IMR-90 (cell line): ENCODE measurements around the gene AHI1. TPM values are rescaled to one million over a fixed set of nuclear protein-coding genes. Genes with fewer than 3 reads are reported as not detected.

Source experiments
- ATAC-seq: fragments of 200-7000 bp; cut with Tn5 transposase; 2 replicates; pipeline ENCODE4 v1.9.1; 2020; ENCODE audit warnings: low read depth, mild to moderate bottlenecking, moderate library complexity
- BruUV-seq: library from RNA; stranded (reverse); fragments of 400-500 nt; replicated peaks from 2 replicates; lab custom pipeline; 2021; lab: Mats Ljungman, UMichigan
- CTCF ChIA-PET: fragments of 300-600 bp; formaldehyde crosslinking; extraction: SDS; loops from one replicate; lab custom pipeline; 2021; ENCODE audit warnings: antibody characterized with exemption; lab: Yijun Ruan, JAX
- POLR2A ChIA-PET: fragments of 300-600 bp; sonication (Branson Sonifier 250); formaldehyde crosslinking; loops from one replicate; lab custom pipeline; 2022; ENCODE audit warnings: antibody characterized with exemption; ENCODE audit not compliant: unreplicated experiment; lab: Charles Lee
- DNase-seq: peaks from one replicate; pipeline ENCODE4 v3.0.0; 2013
- H2AFZ ChIP-seq: replicated peaks from 2 replicates; pipeline ENCODE3; 2013; ENCODE audit warnings: low read length, mild to moderate bottlenecking; ENCODE audit not compliant: poor library complexity
- H2AK5ac ChIP-seq: 2 replicates; pipeline ENCODE4 v1.6.1; 2013; ENCODE audit warnings: low read depth, low read length, inconsistent platforms
- H2AK9ac ChIP-seq: replicated peaks from 2 replicates; pipeline ENCODE3; 2013; ENCODE audit warnings: mild to moderate bottlenecking, low read depth, low read length, moderate library complexity; ENCODE audit not compliant: poor library complexity
- H2BK120ac ChIP-seq: 2 replicates; pipeline ENCODE4 v1.6.1; 2013; ENCODE audit warnings: low read depth, low read length, inconsistent platforms
- H2BK15ac ChIP-seq: 3 replicates; pipeline ENCODE4 v1.6.1; 2013; ENCODE audit warnings: low read depth, low read length, inconsistent platforms
- H2BK20ac ChIP-seq: 2 replicates; pipeline ENCODE4 v1.6.1; 2013; ENCODE audit warnings: low read depth, mild to moderate bottlenecking, inconsistent platforms, low read length, moderate library complexity
- H2BK5ac ChIP-seq: 2 replicates; pipeline ENCODE4 v1.6.1; 2013; ENCODE audit warnings: mild to moderate bottlenecking, low read depth, low read length, inconsistent platforms; ENCODE audit not compliant: poor library complexity, severe bottlenecking
- H3K14ac ChIP-seq: replicated peaks from 2 replicates; pipeline ENCODE4 v1.6.1; 2013; ENCODE audit warnings: low read depth, low read length, inconsistent platforms
- H3K18ac ChIP-seq: 2 replicates; pipeline ENCODE4 v1.6.1; 2013; ENCODE audit warnings: low read depth, low read length, control low read depth
- H3K23ac ChIP-seq: 2 replicates; pipeline ENCODE4 v1.6.1; 2013; ENCODE audit warnings: low read depth, low read length, inconsistent platforms
- H3K27ac ChIP-seq: 2 replicates; pipeline ENCODE4 v1.5.1; 2013; ENCODE audit warnings: mild to moderate bottlenecking, control low read depth, low read length; ENCODE audit not compliant: insufficient read depth
- H3K27me3 ChIP-seq: 2 replicates; pipeline ENCODE4 v1.6.1; 2013; ENCODE audit warnings: low read length; ENCODE audit not compliant: control insufficient read depth, insufficient read depth
- H3K36me3 ChIP-seq: 2 replicates; pipeline ENCODE4 v1.6.1; 2013; ENCODE audit warnings: low read length, mixed read lengths; ENCODE audit not compliant: control insufficient read depth, insufficient read depth
- H3K4ac ChIP-seq: 2 replicates; pipeline ENCODE4 v1.6.1; 2013; ENCODE audit warnings: low read depth, low read length, inconsistent platforms
- H3K4me1 ChIP-seq: 2 replicates; pipeline ENCODE4 v1.6.1; 2013; ENCODE audit warnings: low read length, mixed read lengths; ENCODE audit not compliant: control insufficient read depth, insufficient read depth
- H3K4me2 ChIP-seq: 2 replicates; pipeline ENCODE4 v1.6.1; 2013; ENCODE audit warnings: low read depth, mild to moderate bottlenecking, control low read depth, low read length, moderate library complexity
- H3K4me3 ChIP-seq: 2 replicates; pipeline ENCODE4 v1.5.1; 2013; ENCODE audit warnings: low read depth, mild to moderate bottlenecking, control low read depth, low read length, moderate library complexity; ENCODE audit not compliant: insufficient read depth
- H3K56ac ChIP-seq: 2 replicates; pipeline ENCODE4 v1.6.1; 2013; ENCODE audit warnings: low read length, inconsistent platforms; ENCODE audit not compliant: insufficient read depth; ENCODE audit errors: extremely low read depth
- H3K79me1 ChIP-seq, 2 experiments: 2 replicates each; pipeline ENCODE4 v1.6.1; 2013; ENCODE audit warnings: low read length in 2 of 2, inconsistent platforms in 1 of 2, low read depth in 1 of 2
- H3K9ac ChIP-seq: 2 replicates; pipeline ENCODE4 v1.6.1; 2013; ENCODE audit warnings: low read depth, low read length, control low read depth
- H3K9me1 ChIP-seq: 2 replicates; pipeline ENCODE4 v1.6.1; 2013; ENCODE audit warnings: low read length, inconsistent platforms; ENCODE audit not compliant: insufficient read depth
- H3K9me3 ChIP-seq: 2 replicates; pipeline ENCODE4 v1.6.1; 2013; ENCODE audit warnings: low read length; ENCODE audit not compliant: control insufficient read depth, insufficient read depth
- H4K20me1 ChIP-seq: 2 replicates; pipeline ENCODE4 v1.6.1; 2013; ENCODE audit warnings: low read length, inconsistent platforms; ENCODE audit not compliant: insufficient read depth
- H4K5ac ChIP-seq: 2 replicates; pipeline ENCODE4 v1.6.1; 2013; ENCODE audit warnings: mild to moderate bottlenecking, low read depth, low read length, control low read depth
- H4K8ac ChIP-seq, 2 experiments: 2 replicates each; pipeline ENCODE4 v1.6.1; 2013; ENCODE audit warnings: low read depth in 2 of 2, low read length in 2 of 2, control low read depth in 1 of 2, inconsistent platforms in 1 of 2
- H4K91ac ChIP-seq: 2 replicates; pipeline ENCODE4 v1.6.1; 2013; ENCODE audit warnings: low read depth, low read length, inconsistent platforms; ENCODE audit not compliant: insufficient read depth
- BHLHE40 ChIP-seq: fragments of 150-350 bp; IDR thresholded peaks from 2 replicates; pipeline ENCODE4 v1.6.1; 2016; ENCODE audit warnings: mild to moderate bottlenecking, low read depth, low read length
- CEBPB ChIP-seq: IDR thresholded peaks from 2 replicates; pipeline ENCODE4 v1.6.1; 2012; ENCODE audit warnings: low read depth, low read length, improper control_type of control experiment
- CHD1 ChIP-seq: IDR thresholded peaks from 2 replicates; pipeline ENCODE4 v1.6.1; 2012; ENCODE audit warnings: low read depth, low read length, improper control_type of control experiment
- MAFK ChIP-seq: IDR thresholded peaks from 2 replicates; pipeline ENCODE4 v1.6.1; 2012; ENCODE audit warnings: low read depth, low read length, improper control_type of control experiment
- MAZ ChIP-seq: IDR thresholded peaks from 2 replicates; pipeline ENCODE4 v1.6.1; 2012; ENCODE audit warnings: low read depth, mild to moderate bottlenecking, low read length, improper control_type of control experiment, moderate library complexity, borderline replicate concordance
- MXI1 ChIP-seq: IDR thresholded peaks from 2 replicates; pipeline ENCODE4 v1.6.1; 2012; ENCODE audit warnings: low read depth, mild to moderate bottlenecking, low read length, moderate library complexity, borderline replicate concordance
- NFE2L2 ChIP-seq: fragments of 150-350 bp; IDR thresholded peaks from 2 replicates; pipeline ENCODE4 v1.6.1; 2016; ENCODE audit warnings: low read depth, mild to moderate bottlenecking, low read length
- POLR2A ChIP-seq: IDR thresholded peaks from 2 replicates; pipeline ENCODE4 v1.6.1; 2012; ENCODE audit warnings: mild to moderate bottlenecking, low read depth, low read length
- RAD21 ChIP-seq: IDR thresholded peaks from 2 replicates; pipeline ENCODE4 v1.6.1; 2012; ENCODE audit warnings: low read length, improper control_type of control experiment
- RCOR1 ChIP-seq: IDR thresholded peaks from 2 replicates; pipeline ENCODE4 v1.6.1; 2012; ENCODE audit warnings: mild to moderate bottlenecking, low read length, improper control_type of control experiment; ENCODE audit not compliant: insufficient replicate concordance
- SMC3 ChIP-seq: fragments of 150-350 bp; IDR thresholded peaks from 2 replicates; pipeline ENCODE4 v1.6.1; 2016; ENCODE audit warnings: low read depth, mild to moderate bottlenecking, antibody characterized with exemption, low read length, moderate library complexity
- WGBS, 2 experiments: methylation state at CpG; one replicate each; pipeline versions ENCODE4 v1.1.5 to v1.1.7; 2013; ENCODE audit warnings: missing lambda C conversion rate in 2 of 2; ENCODE audit not compliant: insufficient read length in 1 of 2; ENCODE audit errors: extremely low coverage in 2 of 2; 5-methylcytosine and 5-hydroxymethylcytosine counted together
- dilution Hi-C: fragments of 300-500 bp; cut with HindIII; formaldehyde crosslinking; loops from one replicate; pipeline ENCODE4 v1.14.3; 2018; ENCODE audit warnings: low sequenced_read_pairs; ENCODE audit not compliant: unreplicated experiment
- in situ Hi-C: fragments of 300-500 bp; cut with MboI; formaldehyde crosslinking; loops from 3 replicates; pipeline ENCODE4 v1.14.3; 2019; ENCODE audit warnings: low sequenced_read_pairs, inconsistent platforms, mixed read lengths
- intact Hi-C: fragments of 100-400 bp; cut with micrococcal nuclease; formaldehyde crosslinking; loops from 2 replicates; pipeline ENCODE4 v1.10.0; 2022
- polyA plus RNA-seq, 3 experiments: library from polyadenylated mRNA; depleted of rRNA; stranded (reverse); fragments of >200 nt; gene quantifications; 2 replicates each; pipeline ENCODE4 v1.2.3, GENCODE V29; 2012; ENCODE audit warnings: low replicate concordance in 1 of 3
- total RNA-seq: library from RNA; depleted of rRNA; stranded (reverse); fragments of >200 nt; gene quantifications from 2 replicates; pipeline ENCODE4 v1.2.3, GENCODE V29; 2012
- TF ChIP-seq, protein P1 (sequence below): fragments of 150-350 bp; IDR thresholded peaks from 2 replicates; pipeline ENCODE4 v1.6.1; 2016; ENCODE audit warnings: low read depth, mild to moderate bottlenecking, low read length, moderate library complexity, borderline replicate concordance
- TF ChIP-seq, protein P2 (sequence below): conservative IDR thresholded peaks from 2 replicates; pipeline ENCODE4 v1.5.1; 2012; ENCODE audit warnings: mild to moderate bottlenecking, low read depth, low read length, improper control_type of control experiment
- TF ChIP-seq, protein P3 (sequence below): fragments of 150-350 bp; IDR thresholded peaks from 2 replicates; pipeline ENCODE4 v1.6.1; 2017; ENCODE audit warnings: mild to moderate bottlenecking, antibody characterized with exemption, low read length, low read depth

Gene AHI1
- total and polyA plus RNA-seq, 2 of the 4 experiments (the other 2 are of a cell fraction) = 9.5 to 19.4 TPM

DNA sequence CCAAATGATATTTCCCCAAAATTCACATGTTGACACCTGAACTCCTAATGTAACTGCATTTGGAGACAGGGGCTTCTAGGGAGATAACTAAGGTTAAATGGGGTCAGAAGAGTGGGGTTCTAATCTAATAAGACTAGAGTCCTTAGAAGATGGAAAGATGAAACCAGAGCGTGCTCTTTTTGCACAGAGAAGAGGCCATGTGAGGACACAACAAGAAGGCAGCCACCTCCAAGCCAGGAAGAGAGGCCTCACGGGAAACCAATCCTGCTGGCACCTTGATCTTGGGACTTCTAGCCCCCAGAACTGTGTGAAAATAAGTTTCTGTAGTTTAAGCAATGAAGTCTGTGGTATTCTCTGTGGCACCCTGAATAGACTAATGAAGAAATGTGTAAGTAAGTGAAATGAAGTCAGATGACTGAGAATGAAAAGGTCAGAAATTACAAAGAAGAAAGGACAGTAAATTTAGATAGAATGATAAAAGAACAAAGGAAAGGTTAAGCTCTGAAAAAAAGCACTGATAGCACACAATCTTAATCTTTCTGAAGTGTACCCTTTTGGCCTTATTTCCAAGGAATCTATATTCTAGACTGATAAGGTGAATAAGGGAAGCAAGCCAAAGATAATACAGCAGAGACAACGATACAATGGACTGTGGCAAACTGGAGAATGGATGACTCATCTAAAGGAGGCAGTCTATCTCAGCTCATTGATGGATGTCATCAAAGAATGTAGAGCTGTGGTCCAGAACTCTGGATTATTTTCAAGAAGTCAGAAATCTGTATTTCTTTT, 206.1 kb downstream of the AHI1 start:
- ATAC-seq (no peak), DNase-seq (peak; percentile 24)
- WGBS, 2 experiments = no CpG with 5 or more reads among the region's 3 CpGs
- no peak overlapping the region for H2AK9ac ChIP-seq
- no peaks in the 10 kb centered on the region; the same call in 1 of the 2 replicates for H3K9me3 ChIP-seq
- no peak overlapping the region for H4K5ac ChIP-seq
- H2AFZ ChIP-seq = no peak overlapping the region
- no peak overlapping the region for H3K4ac ChIP-seq
- H3K18ac ChIP-seq = no peak overlapping the region
- H2BK20ac ChIP-seq = no peak overlapping the region
- H4K91ac ChIP-seq = no peak overlapping the region
- H3K56ac ChIP-seq = no peak overlapping the region
- H3K79me1 ChIP-seq = no peaks in the 10 kb centered on the region
- H3K27me3 ChIP-seq = no peaks in the 10 kb centered on the region
- peaks cover 2% of the 10 kb centered on the region; the same call in 1 of the 2 replicates for H3K4me1 ChIP-seq
- no TSS peak for BruUV-seq
- dilution Hi-C loops (no loop called here), in situ Hi-C loops (no loop called here), intact Hi-C loops (loop anchor here (5.0 kb wide), 1 partner anchor 301 kb away; no protein-coding TSS in a partner anchor)
- H3K4me3 ChIP-seq = no peak overlapping the region
- H2BK15ac ChIP-seq = no peak overlapping the region
- no peaks in the 10 kb centered on the region for H4K20me1 ChIP-seq
- H3K23ac ChIP-seq = no peak overlapping the region
- no peak overlapping the region for H2AK5ac ChIP-seq
- H3K27ac ChIP-seq = no peak overlapping the region
- H4K8ac ChIP-seq = no peak overlapping the region
- no peak overlapping the region for H2BK5ac ChIP-seq
- no peak overlapping the region for H3K14ac ChIP-seq
- no peaks in the 10 kb centered on the region; the same call in 1 of the 2 replicates for H3K36me3 ChIP-seq
- POLR2A ChIA-PET = interaction anchor here (0.6 kb wide), 1 partner anchor 8 kb away, joined by 9 read pairs; no protein-coding TSS in a partner anchor
- no peaks in the 10 kb centered on the region for H3K9me1 ChIP-seq
- H2BK120ac ChIP-seq = no peak overlapping the region
- CTCF ChIA-PET = interaction anchor here (0.6 to 0.7 kb wide), 3 partner anchors 8 to 810 kb away, joined by 3 to 4 read pairs (median 3); no protein-coding TSS in a partner anchor
- no peak overlapping the region for H3K9ac ChIP-seq
- H3K4me2 ChIP-seq = no peak overlapping the region
- TF ChIP-seq NFE2L2 (no peak), CHD1 (no peak), BHLHE40 (no peak), MAZ (no peak), RCOR1 (no peak), CEBPB (no peak), MAFK (no peak), MXI1 (no peak), POLR2A (no peak), RAD21 (no peak), SMC3 (no peak)
- TF ChIP-seq, protein P1, sequence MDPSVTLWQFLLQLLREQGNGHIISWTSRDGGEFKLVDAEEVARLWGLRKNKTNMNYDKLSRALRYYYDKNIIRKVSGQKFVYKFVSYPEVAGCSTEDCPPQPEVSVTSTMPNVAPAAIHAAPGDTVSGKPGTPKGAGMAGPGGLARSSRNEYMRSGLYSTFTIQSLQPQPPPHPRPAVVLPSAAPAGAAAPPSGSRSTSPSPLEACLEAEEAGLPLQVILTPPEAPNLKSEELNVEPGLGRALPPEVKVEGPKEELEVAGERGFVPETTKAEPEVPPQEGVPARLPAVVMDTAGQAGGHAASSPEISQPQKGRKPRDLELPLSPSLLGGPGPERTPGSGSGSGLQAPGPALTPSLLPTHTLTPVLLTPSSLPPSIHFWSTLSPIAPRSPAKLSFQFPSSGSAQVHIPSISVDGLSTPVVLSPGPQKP = no peak
- TF ChIP-seq, protein P2, sequence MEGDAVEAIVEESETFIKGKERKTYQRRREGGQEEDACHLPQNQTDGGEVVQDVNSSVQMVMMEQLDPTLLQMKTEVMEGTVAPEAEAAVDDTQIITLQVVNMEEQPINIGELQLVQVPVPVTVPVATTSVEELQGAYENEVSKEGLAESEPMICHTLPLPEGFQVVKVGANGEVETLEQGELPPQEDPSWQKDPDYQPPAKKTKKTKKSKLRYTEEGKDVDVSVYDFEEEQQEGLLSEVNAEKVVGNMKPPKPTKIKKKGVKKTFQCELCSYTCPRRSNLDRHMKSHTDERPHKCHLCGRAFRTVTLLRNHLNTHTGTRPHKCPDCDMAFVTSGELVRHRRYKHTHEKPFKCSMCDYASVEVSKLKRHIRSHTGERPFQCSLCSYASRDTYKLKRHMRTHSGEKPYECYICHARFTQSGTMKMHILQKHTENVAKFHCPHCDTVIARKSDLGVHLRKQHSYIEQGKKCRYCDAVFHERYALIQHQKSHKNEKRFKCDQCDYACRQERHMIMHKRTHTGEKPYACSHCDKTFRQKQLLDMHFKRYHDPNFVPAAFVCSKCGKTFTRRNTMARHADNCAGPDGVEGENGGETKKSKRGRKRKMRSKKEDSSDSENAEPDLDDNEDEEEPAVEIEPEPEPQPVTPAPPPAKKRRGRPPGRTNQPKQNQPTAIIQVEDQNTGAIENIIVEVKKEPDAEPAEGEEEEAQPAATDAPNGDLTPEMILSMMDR = no peak
- TF ChIP-seq, protein P3, sequence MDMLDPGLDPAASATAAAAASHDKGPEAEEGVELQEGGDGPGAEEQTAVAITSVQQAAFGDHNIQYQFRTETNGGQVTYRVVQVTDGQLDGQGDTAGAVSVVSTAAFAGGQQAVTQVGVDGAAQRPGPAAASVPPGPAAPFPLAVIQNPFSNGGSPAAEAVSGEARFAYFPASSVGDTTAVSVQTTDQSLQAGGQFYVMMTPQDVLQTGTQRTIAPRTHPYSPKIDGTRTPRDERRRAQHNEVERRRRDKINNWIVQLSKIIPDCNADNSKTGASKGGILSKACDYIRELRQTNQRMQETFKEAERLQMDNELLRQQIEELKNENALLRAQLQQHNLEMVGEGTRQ = no peak
